ENCODE measurements around the gene CNTN5.

The CNTN5 gene

DNA sequence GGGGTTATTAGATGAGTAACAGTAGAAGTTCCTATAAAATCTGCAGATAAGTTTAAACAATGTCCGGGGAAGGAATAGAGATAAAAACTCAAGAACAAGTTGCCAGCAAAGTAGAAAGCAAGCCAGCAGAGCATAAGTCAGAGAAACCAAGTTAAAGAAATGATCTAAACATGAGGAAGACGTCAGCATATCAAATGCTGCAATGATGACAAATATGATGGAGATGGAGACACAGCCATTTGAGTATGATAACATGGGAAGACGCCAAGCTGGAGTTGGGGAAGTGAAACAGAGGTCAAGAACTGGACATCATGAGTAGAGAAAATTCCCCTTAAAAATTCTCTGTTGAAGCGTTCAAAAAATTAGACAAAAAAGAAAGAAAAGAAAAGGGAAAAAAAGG is 571.5 kb downstream of the CNTN5 start:
- Histone ChIP-seq H3K36me3 (ENCODE audit: control insufficient read depth, insufficient read depth, low read length) (no peaks in the 10 kb centered on the region), H3K27ac (ENCODE audit: low read depth, low read length, severe bottlenecking) (no peak overlapping the region), H3K9me3 (ENCODE audit: control insufficient read depth, low read length) (no peaks in the 10 kb centered on the region), H3K4me1 (ENCODE audit: control insufficient read depth, insufficient read depth, low read length, poor library complexity, severe bottlenecking) (no peaks in the 10 kb centered on the region), H3K4me3 (ENCODE audit: extremely low read depth, insufficient read depth, low read length, poor library complexity, severe bottlenecking) (no peak overlapping the region)
- 80 to 91% methylated on average over 3 of the region's 4 CpGs for WGBS, 2 experiments (ENCODE audit: insufficient coverage in 2 of 2)

DNA sequence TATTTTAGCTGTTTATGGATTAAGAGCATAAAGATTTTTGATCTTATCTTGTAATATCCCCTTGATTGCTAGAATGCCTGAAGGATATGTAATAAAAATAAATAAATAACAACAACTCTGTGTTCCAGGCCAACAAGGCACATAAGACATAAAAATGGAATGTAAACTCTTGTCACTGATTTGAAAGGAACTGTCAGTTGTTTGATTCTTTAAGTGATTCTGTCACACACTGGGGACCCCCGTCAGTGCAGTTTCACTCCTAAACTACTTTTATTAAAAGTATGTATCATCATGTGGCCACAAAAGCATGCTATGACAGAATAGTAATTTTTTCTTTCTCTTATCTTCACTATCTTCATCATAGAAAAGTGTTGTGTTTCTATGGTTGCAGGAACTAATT is 572.4 kb downstream of the CNTN5 start:
- Histone ChIP-seq H3K4me1 (ENCODE audit: control insufficient read depth, insufficient read depth, low read length, poor library complexity, severe bottlenecking) (no peaks in the 10 kb centered on the region), H3K9me3 (ENCODE audit: control insufficient read depth, low read length) (no peaks in the 10 kb centered on the region), H3K27ac (ENCODE audit: low read depth, low read length, severe bottlenecking) (no peak overlapping the region), H3K4me3 (ENCODE audit: extremely low read depth, insufficient read depth, low read length, poor library complexity, severe bottlenecking) (no peak overlapping the region), H3K36me3 (ENCODE audit: control insufficient read depth, insufficient read depth, low read length) (no peaks in the 10 kb centered on the region)
- WGBS, 2 experiments (ENCODE audit: insufficient coverage in 2 of 2), result no CpG with 5 or more reads among the region's 1 CpG

DNA sequence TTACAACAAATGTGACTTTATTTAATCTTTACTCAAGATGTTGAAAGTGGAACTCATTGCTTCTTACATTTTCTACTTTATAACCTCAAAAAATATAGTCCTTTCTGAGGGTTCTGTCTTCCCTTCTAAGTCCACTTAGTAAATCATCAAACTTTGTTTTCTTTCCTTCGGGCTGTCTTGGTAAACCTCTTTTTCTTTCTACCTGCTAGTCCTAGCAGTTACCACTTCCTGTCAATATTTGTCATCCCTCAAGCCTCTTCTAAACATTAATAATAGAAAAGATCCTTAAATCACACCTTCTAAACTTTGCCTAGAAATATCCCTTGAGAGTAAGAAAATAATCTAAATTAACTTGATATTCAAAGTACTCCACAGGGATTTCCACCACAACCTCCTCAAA is 580.4 kb downstream of the CNTN5 start:
- Histone ChIP-seq H3K9me3 (ENCODE audit: control insufficient read depth, low read length) (no peaks in the 10 kb centered on the region), H3K4me1 (ENCODE audit: control insufficient read depth, insufficient read depth, low read length, poor library complexity, severe bottlenecking) (no peaks in the 10 kb centered on the region), H3K4me3 (ENCODE audit: extremely low read depth, insufficient read depth, low read length, poor library complexity, severe bottlenecking) (no peak overlapping the region), H3K36me3 (ENCODE audit: control insufficient read depth, insufficient read depth, low read length) (no peaks in the 10 kb centered on the region), H3K27ac (ENCODE audit: low read depth, low read length, severe bottlenecking) (no peak overlapping the region)
- WGBS, 2 experiments (ENCODE audit: insufficient coverage in 2 of 2), result 82 to 100% methylated on average over 1 of the region's 1 CpG

DNA sequence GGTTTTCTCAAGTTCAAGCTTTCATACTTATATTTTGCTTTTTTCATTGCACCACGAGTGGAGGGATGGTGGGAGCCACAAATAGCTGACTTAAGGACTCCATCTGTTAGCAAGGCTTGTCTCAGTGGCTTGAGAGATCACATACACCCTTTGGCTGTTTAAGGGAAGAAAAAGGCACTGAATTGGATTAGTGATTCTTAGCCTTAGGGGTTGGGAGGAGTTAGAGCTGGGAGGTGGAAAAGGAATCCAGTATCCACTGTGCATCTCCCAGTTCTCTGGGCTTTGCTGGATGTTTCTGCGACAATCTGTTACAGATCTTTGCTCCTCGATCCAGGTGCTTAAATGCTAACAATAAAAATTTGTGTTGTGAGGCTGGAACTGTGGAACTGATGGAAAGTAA is 593.6 kb downstream of the CNTN5 start:
- Histone ChIP-seq H3K4me3 (ENCODE audit: extremely low read depth, insufficient read depth, low read length, poor library complexity, severe bottlenecking) (no peak overlapping the region), H3K36me3 (ENCODE audit: control insufficient read depth, insufficient read depth, low read length) (no peaks in the 10 kb centered on the region), H3K9me3 (ENCODE audit: control insufficient read depth, low read length) (no peaks in the 10 kb centered on the region), H3K4me1 (ENCODE audit: control insufficient read depth, insufficient read depth, low read length, poor library complexity, severe bottlenecking) (no peaks in the 10 kb centered on the region), H3K27ac (ENCODE audit: low read depth, low read length, severe bottlenecking) (no peak overlapping the region)
- no CpG with 5 or more reads among the region's 3 CpGs for WGBS, 2 experiments (ENCODE audit: insufficient coverage in 2 of 2)

DNA sequence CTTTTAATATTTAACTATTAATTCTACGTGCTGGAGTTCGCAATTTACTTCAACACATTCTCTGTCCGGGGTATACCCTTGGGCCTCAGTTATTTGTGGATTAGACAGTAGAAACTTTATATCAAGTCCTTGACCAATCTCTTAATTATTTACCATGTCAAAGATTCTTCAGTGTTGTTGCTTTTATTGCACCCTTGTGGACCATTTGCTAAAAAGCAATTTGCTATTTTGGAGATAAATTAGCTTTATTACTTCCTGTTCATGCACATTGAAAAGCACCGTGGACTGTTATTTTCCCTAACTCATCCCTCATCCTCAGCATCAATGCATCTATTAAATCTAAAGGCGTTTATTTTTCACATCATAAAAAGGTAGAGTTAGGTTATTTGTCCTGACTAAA is 609.9 kb downstream of the CNTN5 start:
- H3K9me3 ChIP-seq (ENCODE audit: control insufficient read depth, low read length), result no peaks in the 10 kb centered on the region
- no peak overlapping the region for H3K27ac ChIP-seq (ENCODE audit: low read depth, low read length, severe bottlenecking)
- H3K36me3 ChIP-seq (ENCODE audit: control insufficient read depth, insufficient read depth, low read length), result no peaks in the 10 kb centered on the region
- whole genome bisulfite sequencing, 2 experiments (ENCODE audit: insufficient coverage in 2 of 2), result 100% methylated on average over 2 of the region's 5 CpGs; no CpG with 5 or more reads in 1 of the 2 experiments
- H3K4me1 ChIP-seq (ENCODE audit: control insufficient read depth, insufficient read depth, low read length, poor library complexity, severe bottlenecking), result no peaks in the 10 kb centered on the region
- no peak overlapping the region for H3K4me3 ChIP-seq (ENCODE audit: extremely low read depth, insufficient read depth, low read length, poor library complexity, severe bottlenecking)

DNA sequence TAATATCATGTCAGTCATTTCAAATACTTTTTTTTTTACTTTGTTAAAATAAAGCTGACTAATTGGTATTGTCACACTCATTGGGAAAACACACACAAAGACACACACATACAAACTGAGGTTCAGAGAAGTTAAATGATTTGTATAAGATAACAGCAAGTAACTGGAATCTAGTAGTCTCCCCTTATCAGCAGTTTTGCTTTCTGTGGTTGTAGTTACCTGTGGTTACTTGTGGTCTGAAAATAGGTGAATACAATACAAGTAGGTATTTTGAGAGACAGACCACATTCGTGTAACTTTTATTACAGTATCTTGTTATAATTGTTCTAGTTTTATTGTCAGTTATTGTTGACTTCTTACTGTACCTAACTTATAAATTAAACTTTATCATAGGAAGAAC is 610.9 kb downstream of the CNTN5 start:
- no CpG with 5 or more reads among the region's 1 CpG for WGBS, 2 experiments (ENCODE audit: insufficient coverage in 2 of 2)
- Histone ChIP-seq H3K4me1 (ENCODE audit: control insufficient read depth, insufficient read depth, low read length, poor library complexity, severe bottlenecking) (no peaks in the 10 kb centered on the region), H3K4me3 (ENCODE audit: extremely low read depth, insufficient read depth, low read length, poor library complexity, severe bottlenecking) (no peak overlapping the region), H3K36me3 (ENCODE audit: control insufficient read depth, insufficient read depth, low read length) (no peaks in the 10 kb centered on the region), H3K27ac (ENCODE audit: low read depth, low read length, severe bottlenecking) (no peak overlapping the region), H3K9me3 (ENCODE audit: control insufficient read depth, low read length) (no peaks in the 10 kb centered on the region)

DNA sequence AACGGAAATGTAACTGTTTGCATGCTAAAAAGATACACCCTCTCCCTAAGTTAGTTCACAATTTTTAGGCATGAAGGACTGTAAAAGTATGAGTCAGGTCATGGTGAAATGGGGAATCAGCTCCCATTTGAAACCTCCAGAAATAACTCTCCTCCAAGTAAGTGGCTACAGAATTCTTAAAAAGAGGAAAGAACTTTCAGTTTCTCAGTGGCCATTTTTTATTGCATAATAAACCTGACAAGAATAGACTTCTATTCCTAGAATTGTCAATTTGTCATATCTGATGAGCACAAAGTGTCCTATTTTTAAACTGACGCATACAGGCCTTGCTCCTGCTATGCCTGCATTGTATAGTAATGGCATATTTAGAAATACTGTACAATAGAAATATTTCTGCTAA is 612.2 kb downstream of the CNTN5 start:
- Histone ChIP-seq H3K4me3 (ENCODE audit: extremely low read depth, insufficient read depth, low read length, poor library complexity, severe bottlenecking) (no peak overlapping the region), H3K36me3 (ENCODE audit: control insufficient read depth, insufficient read depth, low read length) (no peaks in the 10 kb centered on the region), H3K27ac (ENCODE audit: low read depth, low read length, severe bottlenecking) (no peak overlapping the region), H3K4me1 (ENCODE audit: control insufficient read depth, insufficient read depth, low read length, poor library complexity, severe bottlenecking) (no peaks in the 10 kb centered on the region), H3K9me3 (ENCODE audit: control insufficient read depth, low read length) (no peaks in the 10 kb centered on the region)
- no CpG with 5 or more reads among the region's 2 CpGs for WGBS, 2 experiments (ENCODE audit: insufficient coverage in 2 of 2)

DNA sequence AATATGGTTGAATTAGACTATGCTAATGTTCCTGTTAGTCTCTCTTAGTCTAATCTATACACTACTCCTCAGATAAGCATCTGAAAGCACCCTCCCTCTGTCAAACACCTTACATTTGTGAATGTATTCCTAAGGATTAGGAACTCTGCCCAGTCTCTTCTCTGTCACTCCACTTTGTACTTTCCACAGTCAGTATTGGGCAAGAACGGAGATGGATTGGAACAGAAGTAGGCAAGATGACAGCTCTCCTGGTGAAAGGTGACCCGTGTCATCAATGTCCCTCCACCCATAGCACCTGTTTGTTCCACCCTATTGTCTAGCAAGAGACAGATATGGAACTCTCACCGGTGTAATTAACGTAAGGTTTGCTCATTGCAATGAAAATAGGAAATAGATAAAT is 613.8 kb downstream of the CNTN5 start:
- no peaks in the 10 kb centered on the region for H3K36me3 ChIP-seq (ENCODE audit: control insufficient read depth, insufficient read depth, low read length)
- no peaks in the 10 kb centered on the region for H3K9me3 ChIP-seq (ENCODE audit: control insufficient read depth, low read length)
- no CpG with 5 or more reads among the region's 4 CpGs for WGBS, 2 experiments (ENCODE audit: insufficient coverage in 2 of 2)
- H3K27ac ChIP-seq (ENCODE audit: low read depth, low read length, severe bottlenecking), result no peak overlapping the region
- H3K4me3 ChIP-seq (ENCODE audit: extremely low read depth, insufficient read depth, low read length, poor library complexity, severe bottlenecking), result no peak overlapping the region
- H3K4me1 ChIP-seq (ENCODE audit: control insufficient read depth, insufficient read depth, low read length, poor library complexity, severe bottlenecking), result no peaks in the 10 kb centered on the region

DNA sequence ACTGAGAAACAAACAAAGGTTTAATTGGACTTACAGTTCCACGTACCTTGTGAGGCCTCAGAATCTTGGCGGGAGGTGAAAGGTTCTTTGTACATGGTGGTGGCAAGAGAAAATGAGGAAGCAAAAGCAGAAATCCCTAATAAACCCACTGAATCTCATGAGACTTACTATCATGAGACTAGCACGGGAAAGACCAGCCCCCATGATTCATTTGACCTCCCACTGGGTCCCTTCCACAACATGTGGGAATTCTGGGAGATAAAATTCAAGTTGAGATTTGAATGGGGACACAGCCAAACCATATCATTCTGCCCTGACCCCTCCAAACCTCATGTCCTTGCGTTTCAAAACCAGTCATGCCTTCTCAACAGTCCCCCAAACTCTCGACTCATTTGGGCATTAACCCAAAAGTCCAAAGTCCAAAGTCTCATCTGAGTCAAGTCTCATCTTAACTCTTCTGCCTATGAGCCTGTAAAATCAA is 617.4 kb downstream of the CNTN5 start:
- no peaks in the 10 kb centered on the region for H3K9me3 ChIP-seq (ENCODE audit: control insufficient read depth, low read length)
- 69 to 100% methylated on average over 1 to 2 of the region's 5 CpGs for WGBS, 2 experiments (ENCODE audit: insufficient coverage in 2 of 2)
- no peak overlapping the region for H3K27ac ChIP-seq (ENCODE audit: low read depth, low read length, severe bottlenecking)
- H3K4me3 ChIP-seq (ENCODE audit: extremely low read depth, insufficient read depth, low read length, poor library complexity, severe bottlenecking), result no peak overlapping the region
- H3K4me1 ChIP-seq (ENCODE audit: control insufficient read depth, insufficient read depth, low read length, poor library complexity, severe bottlenecking), result no peaks in the 10 kb centered on the region
- no peaks in the 10 kb centered on the region for H3K36me3 ChIP-seq (ENCODE audit: control insufficient read depth, insufficient read depth, low read length)

DNA sequence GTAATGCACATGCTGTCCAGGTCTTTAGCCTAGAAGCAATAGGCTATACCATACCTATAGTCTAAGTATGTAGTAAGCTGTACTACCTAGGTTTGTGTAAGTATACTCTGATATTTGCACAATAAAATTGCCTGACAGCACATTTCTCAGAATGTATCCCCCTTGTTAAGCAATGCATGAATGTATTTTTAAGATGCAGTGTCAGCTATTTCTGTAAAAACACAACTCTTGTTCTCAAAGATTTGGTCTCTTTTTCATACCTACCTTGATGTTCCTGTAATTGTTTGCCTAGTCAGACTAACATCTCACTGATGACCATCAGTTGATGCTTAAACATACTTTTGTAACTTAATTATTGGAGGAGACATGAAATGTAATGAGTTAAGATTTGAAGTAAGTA is 619.9 kb downstream of the CNTN5 start:
- H3K4me3 ChIP-seq (ENCODE audit: extremely low read depth, insufficient read depth, low read length, poor library complexity, severe bottlenecking), result no peak overlapping the region
- no peaks in the 10 kb centered on the region for H3K36me3 ChIP-seq (ENCODE audit: control insufficient read depth, insufficient read depth, low read length)
- H3K9me3 ChIP-seq (ENCODE audit: control insufficient read depth, low read length), result no peaks in the 10 kb centered on the region
- H3K4me1 ChIP-seq (ENCODE audit: control insufficient read depth, insufficient read depth, low read length, poor library complexity, severe bottlenecking), result no peaks in the 10 kb centered on the region
- no peak overlapping the region for H3K27ac ChIP-seq (ENCODE audit: low read depth, low read length, severe bottlenecking)

DNA sequence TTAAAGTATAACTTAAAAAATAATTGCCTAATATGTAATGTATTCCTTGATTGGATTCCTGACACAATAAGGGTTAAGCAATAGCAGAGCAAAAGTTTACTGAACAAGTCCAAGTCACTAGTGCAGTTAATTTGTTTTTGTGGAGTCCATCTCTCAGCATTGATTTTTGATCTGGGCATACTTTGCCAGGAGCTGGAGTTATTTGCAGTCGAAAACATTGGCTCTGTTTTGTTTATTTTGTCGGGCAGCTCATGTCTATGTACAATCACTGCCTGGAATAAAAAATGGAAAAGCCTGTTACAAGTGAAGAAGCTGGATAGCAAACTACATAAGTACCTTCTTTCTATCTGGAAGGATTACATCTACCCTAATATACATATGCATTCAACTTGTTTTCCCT is 625.2 kb downstream of the CNTN5 start:
- no peaks in the 10 kb centered on the region for H3K4me1 ChIP-seq (ENCODE audit: control insufficient read depth, insufficient read depth, low read length, poor library complexity, severe bottlenecking)
- 94 to 100% methylated on average over 1 to 2 of the region's 2 CpGs for WGBS, 2 experiments (ENCODE audit: insufficient coverage in 2 of 2)
- H3K4me3 ChIP-seq (ENCODE audit: extremely low read depth, insufficient read depth, low read length, poor library complexity, severe bottlenecking), result no peak overlapping the region
- H3K9me3 ChIP-seq (ENCODE audit: control insufficient read depth, low read length), result no peaks in the 10 kb centered on the region
- no peak overlapping the region for H3K27ac ChIP-seq (ENCODE audit: low read depth, low read length, severe bottlenecking)
- no peaks in the 10 kb centered on the region for H3K36me3 ChIP-seq (ENCODE audit: control insufficient read depth, insufficient read depth, low read length)

All from mesodermal cell (in vitro differentiated cells).